Cardiac muscle cell (in vitro differentiated cells and primary cell): ENCODE results near the gene TEAD2. TPM values are rescaled to one million over a fixed set of nuclear protein-coding genes. Genes with fewer than 3 reads are reported as not detected.

Experiments
- DNase-seq, 2 donors: peaks; one replicate each; pipeline versions ENCODE4 v3.0.0 to v3.0.0-alpha.2; 2010 to 2017; ENCODE audit warnings: low read depth in 1 of 2, low spot score in 1 of 2
- H3K27ac ChIP-seq: fragments of 200-600 bp; sonication (generic); 2 replicates; pipeline ENCODE4 v1.5.1; 2016
- H3K27me3 ChIP-seq: fragments of 200-600 bp; sonication (generic); 2 replicates; pipeline ENCODE4 v1.6.0; 2016; ENCODE audit warnings: control low read depth
- H3K36me3 ChIP-seq: fragments of 200-600 bp; sonication (generic); 2 replicates; pipeline ENCODE4 v1.5.1; 2016; ENCODE audit warnings: control low read depth
- H3K4me1 ChIP-seq: fragments of 200-600 bp; sonication (generic); 2 replicates; pipeline ENCODE4 v1.8.1; 2017; ENCODE audit warnings: low read depth, mild to moderate bottlenecking, mixed run types
- H3K4me3 ChIP-seq: fragments of 200-600 bp; sonication (generic); 2 replicates; pipeline ENCODE4 v1.5.1; 2016; ENCODE audit warnings: mild to moderate bottlenecking
- H3K9me3 ChIP-seq: fragments of 200-600 bp; sonication (generic); 2 replicates; pipeline ENCODE4 v1.5.1; 2017; ENCODE audit warnings: low read depth, mild to moderate bottlenecking, control low read depth
- CTCF ChIP-seq: IDR thresholded peaks from 2 replicates; pipeline ENCODE4 v1.5.1; 2012; ENCODE audit warnings: low read depth, mild to moderate bottlenecking, low read length
- polyA plus RNA-seq: library from polyadenylated mRNA; unstranded; fragments of >200 nt; fragmentation: Nextera tagmentation; extraction: Ambion mirVana; gene quantifications from 2 replicates; pipeline ENCODE4 v1.2.1, GENCODE V29; 2016
- total RNA-seq: library from RNA; depleted of rRNA; stranded (reverse); fragments of >200 nt; gene quantifications from 2 replicates; pipeline ENCODE4 v1.2.3, GENCODE V29; 2016

Gene TEAD2
- total and polyA plus RNA-seq, 2 experiments from 2014 or later = 84.3 to 111 TPM

DNA sequence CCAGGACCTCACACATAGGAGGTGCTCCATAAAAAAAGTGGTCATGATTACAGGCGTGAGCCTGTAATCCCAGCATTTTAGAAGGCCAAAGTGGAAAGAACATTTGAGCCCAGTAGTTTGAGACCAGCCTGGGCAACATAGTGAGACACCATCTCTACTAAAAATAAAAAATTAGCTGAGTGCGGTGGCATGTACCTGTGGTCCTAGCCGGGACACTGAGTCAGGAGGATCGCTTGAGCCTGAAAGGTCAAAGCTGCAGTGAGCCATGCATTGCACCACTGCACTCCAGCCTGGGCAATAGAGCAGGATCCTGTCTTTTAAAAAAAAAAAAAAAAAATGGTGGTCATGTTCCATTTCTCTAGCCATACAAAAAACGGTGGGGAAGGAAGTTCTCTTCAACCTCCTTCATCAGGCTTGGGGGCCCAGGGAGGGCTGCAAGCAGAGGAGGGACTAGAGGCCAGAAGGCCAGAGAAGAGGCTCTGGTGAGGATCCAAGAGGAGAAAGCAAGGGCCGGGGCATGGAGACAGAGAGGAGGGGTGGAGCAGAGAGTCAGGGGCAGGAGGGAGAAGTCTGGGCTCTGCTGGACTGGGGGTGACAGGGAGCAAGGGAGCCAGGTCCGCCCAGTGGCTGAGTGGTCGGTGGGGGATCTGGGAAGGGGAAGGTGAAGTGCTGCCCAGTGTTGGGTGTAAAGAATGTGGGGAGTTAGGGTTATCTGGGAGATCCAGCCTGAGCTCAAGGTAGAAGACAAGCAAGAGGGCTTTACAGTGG, 34.7 kb upstream of the TEAD2 start:
- TF ChIP-seq CTCF = no peak
- H3K4me3 ChIP-seq = no peak overlapping the region
- DNase-seq = no peak
- no peaks in the 10 kb centered on the region for H3K36me3 ChIP-seq
- no peaks in the 10 kb centered on the region for H3K4me1 ChIP-seq
- no peak overlapping the region for H3K27ac ChIP-seq
- H3K9me3 ChIP-seq = no peaks in the 10 kb centered on the region
- no peaks in the 10 kb centered on the region for H3K27me3 ChIP-seq

GRCh38 chr19:49395581-49396407, 33.6 kb upstream of the TEAD2 start:
- Histone ChIP-seq H3K27ac (no peak overlapping the region), H3K4me3 (no peak overlapping the region), H3K4me1 (no peaks in the 10 kb centered on the region), H3K36me3 (no peaks in the 10 kb centered on the region), H3K9me3 (no peaks in the 10 kb centered on the region), H3K27me3 (no peaks in the 10 kb centered on the region)
- peak in 1 of 2 donors; percentile 39 for DNase-seq
- no peak for TF ChIP-seq CTCF

GRCh38 chr19:49393881-49394280, 31.7 kb upstream of the TEAD2 start:
- H3K4me1 ChIP-seq = no peaks in the 10 kb centered on the region
- H3K27ac ChIP-seq = no peak overlapping the region
- DNase-seq = no peak
- H3K4me3 ChIP-seq = no peak overlapping the region
- H3K36me3 ChIP-seq = no peaks in the 10 kb centered on the region
- TF ChIP-seq CTCF = no peak
- H3K9me3 ChIP-seq = no peaks in the 10 kb centered on the region
- no peaks in the 10 kb centered on the region for H3K27me3 ChIP-seq

GRCh38 chr19:49391581-49392399, 29.6 kb upstream of the TEAD2 start:
- peak; percentile 79 for TF ChIP-seq CTCF
- Histone ChIP-seq H3K27me3 (no peaks in the 10 kb centered on the region), H3K4me3 (no peak overlapping the region), H3K4me1 (no peaks in the 10 kb centered on the region), H3K36me3 (no peaks in the 10 kb centered on the region), H3K27ac (no peak overlapping the region), H3K9me3 (no peaks in the 10 kb centered on the region)
- DNase-seq = peak; percentile 78 to 88

DNA sequence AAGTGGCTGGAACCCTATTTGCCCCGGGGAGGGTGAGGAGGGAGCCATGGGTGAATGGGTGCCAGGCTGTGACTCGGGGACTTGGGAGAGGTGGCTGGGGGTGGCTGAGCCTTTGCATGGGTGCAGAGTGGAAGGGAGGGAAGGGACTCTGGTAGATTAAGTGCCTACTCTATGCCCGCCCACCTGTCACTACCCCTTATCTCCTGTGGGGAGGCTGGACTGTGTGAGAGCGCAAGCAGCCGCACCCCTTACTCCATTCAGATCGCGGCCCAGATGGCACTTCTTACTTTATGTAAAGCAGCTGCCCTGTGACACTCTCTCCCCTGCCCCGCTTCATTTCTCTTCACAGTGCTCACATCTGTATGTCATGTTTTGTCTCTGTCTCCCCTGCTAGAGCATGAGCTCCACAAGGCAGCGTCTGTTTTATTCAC, 28.7 kb upstream of the TEAD2 start:
- no peak for TF ChIP-seq CTCF
- H3K4me1 ChIP-seq = no peaks in the 10 kb centered on the region
- no peaks in the 10 kb centered on the region for H3K36me3 ChIP-seq
- H3K9me3 ChIP-seq = no peaks in the 10 kb centered on the region
- H3K27me3 ChIP-seq = no peaks in the 10 kb centered on the region
- DNase-seq = no peak
- H3K27ac ChIP-seq = no peak overlapping the region
- no peak overlapping the region for H3K4me3 ChIP-seq
